Upper lobe of right lung (tissue), 1 donor: ENCODE data around the gene GH2. TPM values are rescaled to one million over a fixed set of nuclear protein-coding genes. Genes with fewer than 3 reads are reported as not detected.
"Not testable (repeated sequence)": the region's sequence is repeated elsewhere in the genome, so short reads cannot be mapped to it uniquely, and the experiment has no call there.

Experiments used
- ATAC-seq: fragments of 200-7000 bp; cut with Tn5 transposase; one replicate; pipeline ENCODE4 v1.9.1; 2020; ENCODE audit warnings: mild to moderate bottlenecking, moderate library complexity
- DNase-seq: peaks from one replicate; pipeline ENCODE4 v3.0.0-alpha.2; 2020
- H3K27ac ChIP-seq: fragments of 200-600 bp; one replicate; pipeline ENCODE4 v1.8.0; 2022
- H3K27me3 ChIP-seq: fragments of 200-600 bp; one replicate; pipeline ENCODE4 v1.8.0; 2022; ENCODE audit warnings: mild to moderate bottlenecking
- H3K36me3 ChIP-seq: fragments of 200-600 bp; one replicate; pipeline ENCODE4 v1.8.0; 2022
- H3K4me1 ChIP-seq: fragments of 200-600 bp; one replicate; pipeline ENCODE4 v1.8.0; 2022
- H3K4me3 ChIP-seq: fragments of 200-600 bp; one replicate; pipeline ENCODE4 v1.8.0; 2022; ENCODE audit warnings: mild to moderate bottlenecking
- H3K9me3 ChIP-seq: fragments of 200-600 bp; one replicate; pipeline ENCODE4 v1.8.0; 2022
- CTCF ChIP-seq: fragments of 200-600 bp; IDR thresholded peaks from one replicate; pipeline ENCODE4 v1.8.0; 2022; ENCODE audit warnings: antibody characterized with exemption
- intact Hi-C: fragments of 100-400 bp; cut with DNase I; formaldehyde crosslinking; loops from one replicate; pipeline ENCODE4 v1.11.0; 2022
- total RNA-seq: library from RNA; stranded (reverse); fragmentation: NEBNext Ultra II Directional; extraction: Animal tissue kit (Norgen Biotek cat#: 25700); gene quantifications from one replicate; pipeline ENCODE4 v1.2.1, GENCODE V29; 2021
- donor health status: DM: no; HTN: yes; CAD: no; lungs with severe emphysema.

Gene GH2
- total RNA-seq, 1 donor from 2014 or later: not detected

- H3K36me3 ChIP-seq, DNase-seq, H3K27ac ChIP-seq, H3K9me3 ChIP-seq, H3K27me3 ChIP-seq, intact Hi-C loops, H3K4me3 ChIP-seq, H3K4me1 ChIP-seq: not testable (repeated sequence)
- peak; percentile 70 for ATAC-seq
- TF ChIP-seq CTCF: peak; percentile 44
Observed at GRCh38 chr17:63903787-63904201, 22.1 kb upstream of the GH2 start.

DNA sequence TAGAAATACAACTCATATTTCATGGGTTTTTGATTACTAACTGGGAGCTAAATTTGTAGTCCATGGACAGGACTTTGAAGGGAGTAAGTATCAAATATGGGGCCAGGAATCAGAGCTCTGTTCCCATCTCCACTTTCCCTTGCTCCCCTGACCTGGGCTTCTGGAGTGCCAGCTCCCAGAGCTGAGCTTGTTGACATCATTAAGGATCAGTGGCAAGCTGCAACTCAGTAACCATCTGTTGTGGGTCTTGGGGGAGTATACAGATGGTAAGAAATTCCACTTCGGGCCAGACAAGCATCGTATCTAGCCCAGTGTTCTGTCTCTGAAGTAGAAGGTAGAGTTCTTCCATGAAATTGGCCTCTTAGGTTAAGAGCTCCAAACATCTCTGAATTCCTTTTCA lies 20.2 kb upstream of the GH2 start:
- H3K36me3 ChIP-seq, ATAC-seq, intact Hi-C loops, H3K27me3 ChIP-seq, H3K4me1 ChIP-seq, H3K27ac ChIP-seq, H3K9me3 ChIP-seq, H3K4me3 ChIP-seq: not testable (repeated sequence)
- peak; percentile 5 for DNase-seq

GRCh38 chr17:63898899-63899798 lies 17.4 kb upstream of the GH2 start:
- H3K4me3 ChIP-seq: not testable (repeated sequence)

GRCh38 chr17:63896524-63897354 lies 15.0 kb upstream of the GH2 start, which contains the start of gene CSH1:
CSH1 (minus strand) TSS chr17:63896574; CDS start chr17:63896511, 63 bp downstream.
- H3K4me3 ChIP-seq, H3K4me1 ChIP-seq, ATAC-seq, intact Hi-C loops, H3K27ac ChIP-seq, H3K27me3 ChIP-seq, H3K36me3 ChIP-seq, H3K9me3 ChIP-seq: not testable (repeated sequence)
- DNase-seq: peak; percentile 48

More at GRCh38 chr17:63898899-63899798, 17.4 kb upstream of the GH2 start:
- peak; percentile 44 for DNase-seq
- H3K4me1 ChIP-seq, H3K36me3 ChIP-seq, H3K27me3 ChIP-seq, intact Hi-C loops, H3K9me3 ChIP-seq, H3K27ac ChIP-seq, ATAC-seq: not testable (repeated sequence)

DNA sequence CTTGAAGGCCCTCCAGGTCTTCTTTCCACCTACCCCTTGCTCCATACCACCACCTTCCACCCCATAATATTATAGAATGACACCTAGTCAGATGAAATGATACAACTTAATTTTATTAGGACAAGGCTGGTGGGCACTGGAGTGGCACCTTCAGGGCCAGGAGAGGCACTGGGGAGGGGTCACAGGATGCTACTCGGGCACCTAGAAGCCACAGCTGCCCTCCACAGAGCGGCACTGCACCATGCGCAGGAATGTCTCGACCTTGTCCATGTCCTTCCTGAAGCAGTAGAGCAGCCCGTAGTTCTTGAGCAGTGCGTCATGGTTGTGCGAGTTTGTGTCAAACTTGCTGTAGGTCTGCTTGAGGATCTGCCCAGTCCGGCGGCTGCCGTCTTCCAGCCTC lies 13.1 kb upstream of the GH2 start:
- H3K9me3 ChIP-seq, H3K27me3 ChIP-seq, H3K4me1 ChIP-seq, H3K27ac ChIP-seq, H3K4me3 ChIP-seq, H3K36me3 ChIP-seq, ATAC-seq, intact Hi-C loops: not testable (repeated sequence)
- DNase-seq: peak; percentile 25

- DNase-seq: peak; percentile 11
- intact Hi-C loops, H3K27ac ChIP-seq, H3K9me3 ChIP-seq, ATAC-seq, H3K36me3 ChIP-seq, H3K4me3 ChIP-seq, H3K4me1 ChIP-seq, H3K27me3 ChIP-seq: not testable (repeated sequence)
Observed at GRCh38 chr17:63894021-63894420, 12.3 kb upstream of the GH2 start.

GRCh38 chr17:63892316-63893037 lies 10.7 kb upstream of the GH2 start:
- H3K4me3 ChIP-seq, H3K36me3 ChIP-seq, intact Hi-C loops, H3K4me1 ChIP-seq, H3K9me3 ChIP-seq, ATAC-seq, DNase-seq, H3K27ac ChIP-seq, H3K27me3 ChIP-seq: not testable (repeated sequence)

- H3K27me3 ChIP-seq, H3K36me3 ChIP-seq, H3K9me3 ChIP-seq, intact Hi-C loops, H3K4me3 ChIP-seq, H3K4me1 ChIP-seq, DNase-seq, H3K27ac ChIP-seq: not testable (repeated sequence)
- peak; percentile 42 for TF ChIP-seq CTCF
- peak; percentile 78 for ATAC-seq
Observed at GRCh38 chr17:63889026-63889848, 7.5 kb upstream of the GH2 start.

GRCh38 chr17:63885119-63885518 lies 3.4 kb upstream of the GH2 start:
- not testable (repeated sequence) for H3K27ac ChIP-seq, ATAC-seq, H3K36me3 ChIP-seq

DNA sequence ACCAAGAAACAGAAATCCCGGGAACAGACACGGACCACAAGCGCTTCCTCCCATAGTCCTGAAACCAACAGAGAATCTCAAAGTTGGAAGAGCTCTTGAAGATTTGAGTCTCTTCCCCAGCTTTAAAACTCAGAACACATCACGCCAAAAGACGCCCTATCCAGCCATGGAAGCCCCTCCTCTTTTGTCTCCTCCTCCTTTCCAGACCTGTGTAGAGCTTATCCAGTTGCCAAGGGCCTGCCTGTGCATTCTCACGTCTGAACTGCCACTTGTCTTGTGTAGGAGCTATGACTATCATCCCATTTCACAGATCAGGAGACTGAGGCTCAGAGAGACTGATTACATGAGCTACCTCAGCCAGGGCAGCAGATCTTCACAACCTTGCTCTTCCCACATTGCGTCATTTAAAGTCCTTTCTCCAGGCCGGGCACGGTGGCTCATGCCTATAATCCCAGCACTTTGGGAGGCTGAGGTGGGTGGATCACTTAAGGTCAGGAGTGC lies 932 bp upstream of the GH2 start:
- H3K27ac ChIP-seq, intact Hi-C loops, H3K36me3 ChIP-seq, H3K27me3 ChIP-seq, DNase-seq, ATAC-seq, H3K9me3 ChIP-seq, H3K4me1 ChIP-seq, H3K4me3 ChIP-seq: not testable (repeated sequence)

More at GRCh38 chr17:63885119-63885518, 3.4 kb upstream of the GH2 start:
- H3K27me3 ChIP-seq, H3K4me3 ChIP-seq, H3K4me1 ChIP-seq, H3K9me3 ChIP-seq, DNase-seq, intact Hi-C loops: not testable (repeated sequence)
